Tibial nerve (tissue), 4 donors: ENCODE data around the gene BRIP1.

Experiments
- CTCF ChIP-seq, 5 experiments: fragments of 200-600 bp in 3 of 5; fragments of 450-650 bp in 2 of 5; sonication (generic) in 3 of 5; IDR thresholded peaks; one replicate each; pipeline ENCODE4 v1.5.1; 2016 to 2019; ENCODE audit warnings: antibody characterized with exemption in 5 of 5, mild to moderate bottlenecking in 3 of 5, moderate library complexity in 2 of 5
- EP300 ChIP-seq, 2 donors: sonication (generic); formaldehyde crosslinking; IDR thresholded peaks; one replicate each; pipeline ENCODE4 v1.6.1; 2017; ENCODE audit warnings: antibody characterized with exemption in 2 of 2, mild to moderate bottlenecking in 1 of 2

- TF ChIP-seq CTCF (IDR thresholded peaks at IDR 0.05), result no peak
- TF ChIP-seq EP300 (IDR thresholded peaks at IDR 0.05), result no peak
Observed at GRCh38 chr17:61684172-61684571, 179.2 kb downstream of the BRIP1 start.
